NCI-H460 (cell line): ENCODE data around the gene ANKRD65. TPM values are rescaled to one million over a fixed set of nuclear protein-coding genes. Genes with fewer than 3 reads are reported as not detected.
A peak's percentile ranks its signal among the peaks of the same experiment; 100 is the strongest.
"Not testable (repeated sequence)": the region's sequence is repeated elsewhere in the genome, so short reads cannot be mapped to it uniquely, and the experiment has no call there.

Experiments
- DNase-seq: peaks from one replicate; pipeline ENCODE4 v3.0.0-alpha.2; 2016; ENCODE audit warnings: low read depth; ENCODE audit errors: extremely low read depth
- total RNA-seq: library from RNA; depleted of rRNA; stranded (reverse); fragments of >200 nt; shearing (Covaris generic); gene quantifications from 2 replicates; pipeline ENCODE4 v1.2.3, GENCODE V29; 2014

Gene ANKRD65
- total RNA-seq, 1 experiment from 2014 or later, result 0.15 TPM

GRCh38 chr1:1431845-1432273 lies 10.8 kb upstream of the ANKRD65 start:
- peak; percentile 55 for DNase-seq

GRCh38 chr1:1430992-1431844 lies 10.1 kb upstream of the ANKRD65 start:
- no peak for DNase-seq

DNA sequence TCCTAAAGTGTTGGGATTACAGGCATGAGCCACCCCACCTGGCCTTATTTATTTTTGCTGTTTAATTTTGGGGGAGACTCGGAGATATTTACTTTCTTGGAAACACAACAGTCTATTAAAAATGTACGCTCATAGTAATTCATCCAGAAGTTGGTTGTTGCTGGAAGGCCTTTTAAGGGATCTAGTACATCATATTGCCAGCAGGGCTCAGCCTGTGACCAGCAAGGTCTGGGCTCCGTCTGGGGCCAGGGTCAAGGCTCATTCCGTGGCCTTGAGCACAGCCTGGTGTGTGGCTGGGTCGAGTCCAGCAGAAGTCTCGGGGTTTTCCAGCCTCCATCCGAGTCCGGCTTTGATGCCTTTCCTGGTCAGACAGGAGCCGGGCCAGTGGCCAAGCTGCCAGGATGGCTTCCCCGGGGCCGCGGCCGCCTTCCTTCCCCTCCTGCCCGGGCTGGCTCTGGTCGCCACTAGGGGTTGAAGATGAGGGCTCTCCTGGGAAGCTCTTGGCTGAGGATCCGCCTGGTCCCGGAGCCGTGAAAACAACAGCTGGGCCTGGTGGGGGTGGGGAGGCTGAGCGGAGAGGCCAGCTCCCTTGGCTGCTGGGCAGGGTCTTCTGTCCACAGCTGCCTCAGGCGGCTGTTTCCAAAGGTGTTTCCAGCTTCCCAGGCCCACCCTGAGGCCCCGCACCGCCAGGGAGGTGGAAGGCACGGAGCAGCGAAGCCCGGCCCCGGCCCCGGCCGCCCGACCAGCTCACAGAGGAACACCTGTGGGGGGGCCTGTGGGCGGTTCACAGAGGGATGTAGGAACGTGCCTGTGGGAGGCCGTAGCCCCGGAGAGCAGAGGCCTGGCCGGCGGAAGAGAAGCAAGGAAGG lies 9.3 kb upstream of the ANKRD65 start:
- DNase-seq, result no peak

GRCh38 chr1:1429671-1430073 lies 8.6 kb upstream of the ANKRD65 start:
- no peak for DNase-seq

DNA sequence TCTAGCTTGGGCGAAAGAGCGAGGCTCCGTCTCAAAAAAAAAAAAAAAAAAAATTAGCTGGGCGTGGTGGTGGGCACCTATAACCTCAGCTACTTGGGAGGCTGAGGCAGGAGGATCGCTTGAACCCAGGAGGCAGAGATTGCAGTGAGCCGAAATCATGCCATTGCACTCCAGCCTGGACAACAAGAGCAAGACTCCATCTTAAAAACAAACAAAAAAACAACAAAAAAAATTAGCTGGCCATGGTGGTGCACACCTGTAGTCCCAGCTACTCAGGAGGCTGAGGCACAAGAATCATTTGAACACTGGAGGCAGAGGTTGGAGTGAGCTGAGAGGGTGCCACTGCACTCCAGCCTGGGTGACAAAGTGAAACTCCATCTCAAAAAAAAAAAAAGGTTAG lies 7.9 kb upstream of the ANKRD65 start:
- DNase-seq, result not testable (repeated sequence)

DNA sequence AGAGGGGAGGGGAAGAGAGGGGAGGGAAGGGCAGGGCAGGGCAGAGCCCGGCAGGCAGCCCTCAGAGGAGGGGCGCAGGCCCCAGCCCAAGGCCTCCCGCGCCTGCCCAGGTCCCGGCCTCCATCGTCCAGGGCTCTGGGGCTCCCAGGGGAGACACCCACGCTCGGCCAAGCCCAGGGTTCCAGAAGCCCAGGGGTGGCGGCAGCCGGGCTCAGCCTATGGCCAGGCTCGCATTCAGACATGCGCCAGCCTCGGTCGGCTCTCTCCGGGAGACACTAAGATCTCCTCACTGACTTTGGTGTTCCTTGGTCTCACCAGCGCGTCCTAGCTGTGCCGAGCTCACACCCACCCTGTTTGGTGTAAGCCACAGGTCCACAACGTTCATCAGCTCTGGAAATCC lies 7.1 kb upstream of the ANKRD65 start:
- no peak for DNase-seq

GRCh38 chr1:1427820-1428148 lies 6.7 kb upstream of the ANKRD65 start:
- DNase-seq, result no peak

GRCh38 chr1:1427106-1427819 lies 6.2 kb upstream of the ANKRD65 start:
- DNase-seq, result no peak

GRCh38 chr1:1426496-1427105 lies 5.5 kb upstream of the ANKRD65 start:
- DNase-seq, result no peak

GRCh38 chr1:1425753-1426495 lies 4.8 kb upstream of the ANKRD65 start:
- no peak for DNase-seq

DNA sequence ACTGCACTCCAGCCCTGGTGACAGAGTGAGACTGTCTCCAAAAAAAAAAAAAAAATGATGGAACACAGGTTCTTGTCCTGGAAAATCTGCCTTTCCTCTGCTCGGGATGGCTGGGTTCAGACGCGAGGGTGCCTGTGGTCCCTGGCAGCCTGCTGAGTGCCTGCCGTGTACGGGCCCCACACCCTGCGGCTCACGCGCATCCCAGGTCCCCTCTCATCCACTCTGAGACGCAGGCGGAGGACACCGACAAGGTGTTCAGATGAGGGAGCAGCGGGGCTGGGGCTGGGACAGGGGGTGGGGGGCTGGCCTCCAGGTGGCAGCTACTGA lies 4.3 kb upstream of the ANKRD65 start:
- DNase-seq, result no peak

GRCh38 chr1:1424707-1425106 lies 3.6 kb upstream of the ANKRD65 start:
- DNase-seq, result no peak

DNA sequence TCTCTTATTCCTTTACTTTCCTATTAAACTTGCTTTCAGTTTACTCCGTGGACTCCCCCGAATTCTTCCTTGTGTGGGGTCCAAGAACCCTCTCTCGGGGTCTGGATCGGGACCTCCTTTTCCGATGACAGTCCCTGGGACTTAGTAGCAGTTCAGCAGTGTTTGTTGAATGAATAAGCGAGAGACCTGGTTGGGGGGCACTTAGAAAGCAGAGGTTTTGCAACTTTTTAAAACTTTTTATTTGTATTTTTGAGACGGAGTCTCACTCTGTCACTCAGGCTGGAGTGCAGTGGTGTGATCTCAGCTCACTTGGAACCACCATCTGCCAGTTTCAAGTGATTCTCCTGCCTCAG lies 2.1 kb upstream of the ANKRD65 start:
- no peak for DNase-seq

DNA sequence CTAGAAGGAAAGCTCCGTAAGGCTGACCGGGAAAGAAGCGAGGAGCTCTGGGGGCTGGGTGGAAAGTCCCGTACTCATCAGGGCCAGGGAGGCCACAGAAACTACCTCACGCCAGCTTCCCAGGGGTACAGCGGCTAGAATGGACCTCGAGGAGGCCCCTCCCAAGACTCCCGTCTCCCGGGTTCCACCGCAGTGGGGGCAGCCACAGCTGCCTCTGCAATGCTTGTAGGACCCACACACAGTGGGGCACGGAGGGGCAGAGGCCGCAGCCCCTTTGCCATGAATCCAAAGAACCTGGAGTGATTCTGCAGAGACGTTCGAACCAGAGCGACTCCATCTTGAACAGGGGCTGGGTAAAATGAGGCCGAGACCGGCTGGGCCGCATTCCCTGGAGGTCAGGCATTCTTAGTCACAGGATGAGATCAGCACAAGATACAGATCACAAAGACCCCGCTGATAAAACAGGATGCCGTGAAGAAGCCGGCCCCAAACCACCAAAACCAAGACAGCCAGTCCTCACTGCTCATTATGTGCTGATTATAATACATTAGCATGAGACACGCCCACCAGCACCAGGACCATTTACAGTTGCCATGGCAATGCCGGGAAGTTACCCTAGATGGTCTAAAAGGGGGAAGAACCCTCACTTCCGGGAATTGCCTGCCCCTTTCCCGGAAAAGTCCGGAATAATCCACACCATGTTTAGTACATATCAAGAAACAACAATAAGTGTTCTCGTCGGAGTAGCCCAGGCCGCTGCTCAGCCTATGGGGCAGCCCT lies 1.6 kb upstream of the ANKRD65 start:
- DNase-seq, result no peak

GRCh38 chr1:1421907-1422464 lies 910 bp upstream of the ANKRD65 start:
- DNase-seq, result no peak

DNA sequence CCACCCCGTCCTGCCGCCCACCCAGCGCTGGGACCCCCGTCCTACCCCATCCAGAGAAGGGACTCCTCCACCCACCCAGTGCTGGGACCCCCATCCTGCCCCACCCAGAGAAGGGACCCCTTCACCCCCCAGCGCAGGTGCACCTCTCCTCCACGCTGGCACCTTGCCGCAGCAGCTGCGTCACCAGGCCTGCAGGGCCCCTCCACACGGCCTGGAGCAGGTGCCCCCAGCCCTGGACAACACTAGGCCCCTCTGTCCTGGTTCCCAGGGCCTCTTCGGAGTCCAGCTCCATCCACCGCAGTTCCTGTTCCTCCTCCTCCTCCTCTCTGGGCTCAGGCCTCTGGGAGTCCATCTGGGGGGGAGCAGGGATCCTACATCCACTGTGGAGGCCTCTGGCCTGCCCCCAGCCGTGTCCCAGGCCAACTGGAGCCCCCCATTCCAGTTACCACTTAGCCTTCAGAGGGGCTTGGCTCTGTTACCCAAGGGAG lies 378 bp downstream of the ANKRD65 start:
- DNase-seq, result no peak

DNA sequence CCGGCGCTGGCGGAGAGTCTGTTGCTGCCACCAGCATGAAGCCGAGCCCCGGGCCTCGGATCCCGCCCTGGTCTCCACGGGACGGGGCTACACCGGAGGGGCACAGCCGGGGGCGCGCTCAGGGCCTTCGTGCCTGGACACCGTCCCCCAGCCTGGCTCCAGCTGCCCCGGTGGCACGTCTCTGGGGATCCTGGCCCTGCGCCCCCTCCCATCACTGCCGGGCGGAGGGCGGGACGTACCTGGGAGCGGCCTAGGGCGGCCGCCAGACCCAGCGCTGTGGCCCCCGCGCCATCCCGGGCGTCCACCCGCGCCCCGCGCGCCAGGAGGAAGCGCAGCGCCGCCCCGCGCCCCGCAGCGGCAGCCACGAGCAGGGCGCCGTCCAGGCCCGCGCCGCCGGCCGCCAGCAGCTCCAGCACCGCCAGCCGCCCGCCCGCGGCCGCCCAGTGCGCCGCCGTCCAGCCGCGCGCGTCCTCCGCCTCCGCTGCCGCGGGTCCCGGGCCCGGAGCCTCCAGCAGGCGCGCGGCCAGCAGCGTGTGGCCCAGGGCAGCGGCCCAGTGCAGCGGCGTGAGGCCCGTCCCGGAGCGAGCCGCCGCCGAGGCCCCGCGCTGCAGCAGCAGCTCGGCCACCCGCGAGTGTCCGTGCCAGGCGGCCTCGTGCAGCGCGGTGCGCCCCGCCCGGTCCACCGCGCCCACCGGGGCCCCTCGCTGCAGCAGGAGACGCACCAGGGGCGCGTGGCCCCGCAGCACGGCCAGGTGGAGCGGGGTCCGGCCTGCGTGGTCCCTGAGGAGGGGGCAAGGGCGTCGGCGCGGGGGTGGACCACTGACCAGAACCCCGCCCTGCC lies 1.0 kb downstream of the ANKRD65 start:
- no peak for DNase-seq

DNA sequence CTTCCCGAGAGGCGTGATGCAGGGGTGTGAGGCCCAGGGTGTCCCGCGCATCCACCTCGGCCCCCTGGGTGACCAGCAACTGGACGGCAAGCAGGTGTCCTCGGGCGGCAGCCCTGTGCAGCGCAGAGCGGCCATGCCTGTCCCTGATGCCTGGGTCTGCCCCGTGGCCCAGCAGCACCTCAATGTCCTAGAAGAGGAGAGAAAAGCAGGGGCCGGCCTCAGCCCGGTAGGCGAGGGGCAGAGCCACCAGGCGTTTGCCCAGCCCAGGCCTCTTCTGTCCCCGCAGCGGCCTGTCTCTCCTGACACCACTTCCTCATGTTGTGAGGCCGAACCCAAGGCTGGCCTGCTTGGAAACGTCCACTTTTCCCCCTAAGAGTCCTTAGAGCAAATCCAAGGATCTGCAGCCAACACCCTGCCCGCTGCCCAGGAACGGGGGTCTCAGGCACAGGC lies 1.7 kb downstream of the ANKRD65 start:
- DNase-seq, result no peak
